Stomach (tissue), 4 donors: ENCODE results near the gene ADGRE2.

Experiments
- CTCF ChIP-seq, 7 experiments: fragments of 450-650 bp in 4 of 7; fragments of 200-600 bp in 3 of 7; sonication (generic) in 3 of 7; IDR thresholded peaks; one replicate each; pipeline ENCODE4 v1.5.1; 2016 to 2019; ENCODE audit warnings: antibody characterized with exemption in 7 of 7, control low read depth in 2 of 7, mild to moderate bottlenecking in 1 of 7
- EP300 ChIP-seq: sonication (generic); formaldehyde crosslinking; IDR thresholded peaks from one replicate; pipeline ENCODE4 v1.6.1; 2017; ENCODE audit warnings: antibody characterized with exemption

GRCh38 chr19:14704450-14704849 is 73.9 kb downstream of the ADGRE2 start:
- TF ChIP-seq CTCF (IDR thresholded peaks at IDR 0.05) (no peak), EP300 (no peak)
